Right renal pelvis (tissue), 4 donors: ENCODE data around the gene TEAD3. TPM values are rescaled to one million over a fixed set of nuclear protein-coding genes. Genes with fewer than 3 reads are reported as not detected.
"Not testable (repeated sequence)": the region's sequence is repeated elsewhere in the genome, so short reads cannot be mapped to it uniquely, and the experiment has no call there.

Experiments used
- DNase-seq, 4 donors: peaks; one replicate each; pipeline ENCODE4 v3.0.0-alpha.2; 2013; ENCODE audit warnings: low read depth in 4 of 4, low spot score in 3 of 4, missing footprints in 1 of 4
- polyA plus RNA-seq, 4 donors: library from polyadenylated mRNA; unstranded; fragments of 120-200 nt; gene quantifications; one replicate each; pipeline ENCODE4 v1.2.1, GENCODE V29; 2013; ENCODE audit not compliant: insufficient read length in 4 of 4

The TEAD3 gene
- polyA plus RNA-seq = 10 to 100 TPM; 42.6 to 53.0 (median 47.7) TPM

GRCh38 chr6:35496841-35497570, at the start of gene TEAD3:
Gene TEAD3 (minus strand): TSS chr6:35497079.
- DNase-seq = peak in 1 of 4 donors; percentile 63

GRCh38 chr6:35544769-35545361, 48.0 kb upstream of the TEAD3 start:
- no peak for DNase-seq

- no peak for DNase-seq
Measured at GRCh38 chr6:35543459-35544193, 46.7 kb upstream of the TEAD3 start.

- DNase-seq = no peak
Measured at GRCh38 chr6:35541836-35542235, 45.0 kb upstream of the TEAD3 start.

- no peak for DNase-seq
Measured at GRCh38 chr6:35539223-35539622, 42.3 kb upstream of the TEAD3 start.

- DNase-seq = not testable (repeated sequence)
Measured at GRCh38 chr6:35535847-35536246, 39.0 kb upstream of the TEAD3 start.

- DNase-seq = no peak
Measured at GRCh38 chr6:35534407-35535170, 37.7 kb upstream of the TEAD3 start.

GRCh38 chr6:35533981-35534380, 37.1 kb upstream of the TEAD3 start:
- DNase-seq = no peak

- DNase-seq = no peak
Measured at GRCh38 chr6:35532126-35532525, 35.2 kb upstream of the TEAD3 start.

- no peak for DNase-seq
Measured at GRCh38 chr6:35524380-35525020, 27.6 kb upstream of the TEAD3 start.

- peak in 1 of 4 donors; percentile 54 for DNase-seq
Measured at GRCh38 chr6:35522660-35523658, 26.1 kb upstream of the TEAD3 start.

- no peak for DNase-seq
Measured at GRCh38 chr6:35522151-35522550, 25.3 kb upstream of the TEAD3 start.

GRCh38 chr6:35521235-35521634, 24.4 kb upstream of the TEAD3 start:
- DNase-seq = no peak

GRCh38 chr6:35519313-35520015, 22.6 kb upstream of the TEAD3 start:
- DNase-seq = no peak

- DNase-seq = no peak
Measured at GRCh38 chr6:35518566-35519312, 21.9 kb upstream of the TEAD3 start.

GRCh38 chr6:35517978-35518377, 21.1 kb upstream of the TEAD3 start:
- DNase-seq = not testable (repeated sequence)

- no peak for DNase-seq
Measured at GRCh38 chr6:35516712-35517111, 19.8 kb upstream of the TEAD3 start.

- not testable (repeated sequence) for DNase-seq
Measured at GRCh38 chr6:35515939-35516338, 19.1 kb upstream of the TEAD3 start.
